T47D (cell line): Measurements from ENCODE around the gene ARL3.

ENCODE experiments used
- DNase-seq, 2 experiments: peaks; one replicate each; pipeline versions ENCODE4 v3.0.0 to v3.0.0-alpha.2; 2011 to 2012; ENCODE audit warnings: low read depth in 1 of 2, low spot score in 1 of 2
- JUND ChIP-seq: IDR thresholded peaks from 2 replicates; pipeline ENCODE4 v1.6.1; 2012; ENCODE audit warnings: low read depth
- in situ Hi-C: cut with HindIII; loops from 2 replicates; pipeline ENCODE4 v1.10.0; 2016; ENCODE audit warnings: low sequenced_read_pairs, low pct_unique_long_range_greater_than_20kb

The ARL3 gene

DNA sequence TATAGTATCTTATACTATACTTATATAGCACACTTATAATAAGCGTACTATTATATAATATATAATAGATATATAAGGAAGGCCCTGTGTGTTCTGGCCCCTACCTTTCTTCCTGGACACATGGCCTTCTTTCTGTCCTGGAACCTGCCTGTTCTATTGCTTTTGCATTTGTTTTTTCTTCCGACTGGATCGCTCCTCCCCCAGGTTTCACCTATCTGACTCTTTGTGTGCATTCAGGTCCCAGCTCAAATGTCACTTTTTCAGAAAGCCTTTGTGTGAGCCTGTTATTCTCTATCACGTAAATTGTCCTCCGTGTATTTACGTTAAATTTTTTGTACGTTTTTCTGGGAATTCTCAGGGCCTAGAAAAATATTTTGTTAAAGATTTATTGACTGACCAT is 72.8 kb downstream of the ARL3 start:
- in situ Hi-C loops = no loop called here
- no peak for DNase-seq
- TF ChIP-seq JUND = no peak

GRCh38 chr10:102639537-102639936 is 74.7 kb downstream of the ARL3 start:
- no peak for TF ChIP-seq JUND
- in situ Hi-C loops = no loop called here
- no peak for DNase-seq

- TF ChIP-seq JUND = no peak
- in situ Hi-C loops = no loop called here
- DNase-seq = no peak
Observed at GRCh38 chr10:102635377-102635776, 78.8 kb downstream of the ARL3 start.

GRCh38 chr10:102634686-102635085 is 79.5 kb downstream of the ARL3 start:
- DNase-seq = peak in 1 of 2 experiments; percentile 77
- in situ Hi-C loops = no loop called here
- TF ChIP-seq JUND = no peak; the same call in 1 of the 2 replicates

DNA sequence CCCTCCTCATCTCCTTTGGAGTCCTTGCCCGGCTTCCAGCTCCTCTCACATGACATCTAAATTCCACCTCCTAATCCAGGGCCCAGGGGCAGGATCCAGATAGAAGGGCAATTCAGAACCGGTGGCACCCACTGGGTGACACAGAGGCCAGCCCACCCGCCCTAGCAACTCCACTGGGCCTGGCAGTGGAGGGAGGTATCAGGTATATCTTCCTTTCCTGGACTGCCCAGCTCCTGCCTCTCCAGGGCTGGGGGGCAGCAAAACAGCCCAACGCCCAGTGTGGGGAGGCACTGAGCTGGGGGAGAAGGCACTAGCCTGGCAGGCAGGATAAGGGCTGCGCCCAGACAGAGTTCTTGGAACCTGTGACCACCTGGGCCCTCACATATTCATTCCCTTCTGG is 80.3 kb downstream of the ARL3 start:
- TF ChIP-seq JUND = no peak

GRCh38 chr10:102633287-102633686 is 80.9 kb downstream of the ARL3 start:
- in situ Hi-C loops = no loop called here
- no peak for DNase-seq

More for the DNA sequence above, 80.3 kb downstream of the ARL3 start:
- DNase-seq = no peak
- in situ Hi-C loops = no loop called here

DNA sequence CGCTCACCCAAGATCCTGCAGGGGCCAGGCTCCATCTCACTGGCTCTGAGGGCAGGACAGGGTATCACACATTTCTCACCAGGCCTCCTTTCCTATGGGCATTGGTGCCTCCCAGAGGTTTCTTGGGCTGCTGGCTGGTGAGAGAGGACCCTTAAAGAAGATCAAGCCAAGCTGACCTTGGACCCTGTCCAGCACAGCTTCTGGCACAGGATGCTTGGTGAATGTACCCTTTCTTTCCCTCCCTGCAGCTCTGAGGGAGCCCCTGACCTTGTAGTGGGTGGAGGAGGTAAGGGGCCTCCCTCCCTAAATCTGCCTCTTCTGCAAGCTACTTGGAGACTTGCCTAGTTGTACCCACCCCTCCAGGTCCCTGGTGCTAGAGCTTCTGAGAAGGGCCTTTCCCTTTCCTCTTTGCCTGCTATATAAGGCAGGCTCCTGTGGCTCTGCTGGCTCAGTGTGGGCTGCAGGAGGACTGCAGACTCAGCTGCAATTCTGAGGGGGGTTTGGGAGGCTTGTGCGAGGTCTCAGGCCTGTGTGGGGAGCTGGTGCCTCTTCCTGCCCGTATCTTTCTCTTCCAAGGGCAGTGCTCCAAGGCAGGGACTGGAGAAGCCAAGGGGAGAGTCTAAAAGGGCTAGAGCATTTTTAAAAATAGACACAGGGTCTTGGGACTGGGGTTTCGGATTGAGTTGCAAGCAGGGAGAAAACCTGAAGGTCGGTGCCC is 81.6 kb downstream of the ARL3 start:
- DNase-seq = no peak
- in situ Hi-C loops = no loop called here
- no peak for TF ChIP-seq JUND

More at GRCh38 chr10:102633287-102633686, 80.9 kb downstream of the ARL3 start:
- TF ChIP-seq JUND = no peak

- no peak for DNase-seq
- in situ Hi-C loops = no loop called here
- TF ChIP-seq JUND = no peak
Observed at GRCh38 chr10:102631525-102632393, 82.4 kb downstream of the ARL3 start.

DNA sequence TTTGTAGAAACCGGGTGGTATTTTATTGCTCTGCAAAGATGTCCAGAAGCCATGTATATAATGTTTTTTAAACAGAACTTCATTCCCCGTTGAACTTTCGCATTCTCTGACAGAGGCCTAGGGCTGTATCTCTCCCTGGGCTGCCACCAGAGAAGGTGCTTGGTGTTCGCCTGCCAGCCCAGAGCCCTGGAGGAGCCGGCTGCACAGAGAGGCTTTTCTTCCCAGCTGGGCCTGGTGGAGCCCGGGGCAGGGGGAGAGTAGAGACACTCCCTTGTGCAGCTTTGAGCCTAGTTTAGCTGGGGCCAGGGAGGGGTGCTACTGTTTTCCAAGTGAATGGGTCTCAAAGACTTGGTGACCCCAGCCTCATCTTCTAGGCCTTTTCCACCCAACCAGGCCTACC is 83.5 kb downstream of the ARL3 start:
- in situ Hi-C loops = no loop called here
- no peak for TF ChIP-seq JUND
- no peak for DNase-seq

DNA sequence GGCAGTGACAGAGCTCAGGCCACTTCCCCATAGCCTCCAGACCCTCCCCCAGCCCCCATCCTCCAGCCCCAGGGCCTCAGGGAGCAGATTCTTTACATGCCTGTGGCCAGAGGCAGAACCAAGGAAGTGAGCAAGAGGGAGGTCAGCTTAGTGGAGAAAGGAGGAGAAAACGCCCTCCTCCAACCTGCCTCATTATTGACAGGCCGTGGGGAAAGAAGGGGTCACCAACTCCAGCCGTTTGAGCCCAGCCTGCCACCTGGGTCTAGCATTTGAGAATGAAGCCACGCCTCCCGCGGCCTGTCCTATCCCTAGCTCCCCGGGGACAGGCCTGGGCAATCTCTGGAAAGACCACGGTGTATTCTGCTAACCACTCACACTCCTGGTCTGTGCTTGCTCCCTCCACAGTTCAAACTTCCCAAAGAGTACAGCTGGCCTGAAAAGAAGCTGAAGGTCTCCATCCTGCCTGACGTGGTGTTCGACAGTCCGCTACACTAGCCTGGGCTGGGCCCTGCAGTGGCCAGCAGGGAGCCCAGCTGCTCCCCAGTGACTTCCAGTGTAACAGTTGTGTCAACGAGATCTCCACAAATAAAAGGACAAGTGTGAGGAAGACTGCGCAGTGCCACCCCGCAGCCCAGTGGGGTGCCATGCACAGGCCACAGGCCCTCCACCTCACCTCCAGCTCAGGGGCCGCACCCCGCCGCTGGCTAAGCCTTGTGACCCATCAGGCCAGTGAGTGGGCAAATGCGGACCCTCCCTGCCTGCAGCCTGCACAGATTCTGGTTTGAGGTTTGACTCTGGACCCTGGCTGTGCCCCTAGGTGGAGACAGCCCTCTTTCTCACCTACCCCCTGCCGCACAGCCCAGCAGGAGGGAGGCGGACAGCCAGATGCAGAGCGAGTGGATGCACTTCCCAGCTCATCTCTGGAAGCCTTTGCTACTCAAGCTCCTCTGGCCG is 84.3 kb downstream of the ARL3 start:
- peak in 1 of 2 experiments; percentile 92 for DNase-seq
- in situ Hi-C loops = no loop called here
- TF ChIP-seq JUND = no peak

DNA sequence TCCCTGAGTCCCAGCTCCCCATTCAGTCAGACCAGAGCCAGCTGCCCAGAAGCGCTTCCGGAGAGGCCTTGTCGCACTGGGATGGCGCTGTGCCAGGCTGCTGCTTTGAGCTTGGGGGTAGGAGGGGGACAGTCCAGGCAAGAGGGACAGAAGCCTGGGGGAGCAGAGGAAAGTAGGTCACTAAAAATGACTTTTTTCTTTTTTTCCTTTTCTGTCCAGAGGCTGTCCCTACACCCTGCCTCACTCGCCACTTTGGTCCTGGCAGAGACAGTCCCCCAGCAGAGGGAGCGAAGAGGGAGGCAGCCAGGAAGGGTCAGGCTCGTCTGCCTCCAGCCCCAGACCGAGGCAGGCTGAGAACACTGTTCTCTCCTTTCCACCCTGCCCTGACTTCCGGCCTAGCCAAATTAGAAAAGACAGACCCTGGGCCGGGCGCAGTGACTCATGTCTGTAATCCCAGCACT is 85.7 kb downstream of the ARL3 start:
- in situ Hi-C loops = no loop called here
- peak in 1 of 2 experiments; percentile 35 for DNase-seq
- no peak for TF ChIP-seq JUND

DNA sequence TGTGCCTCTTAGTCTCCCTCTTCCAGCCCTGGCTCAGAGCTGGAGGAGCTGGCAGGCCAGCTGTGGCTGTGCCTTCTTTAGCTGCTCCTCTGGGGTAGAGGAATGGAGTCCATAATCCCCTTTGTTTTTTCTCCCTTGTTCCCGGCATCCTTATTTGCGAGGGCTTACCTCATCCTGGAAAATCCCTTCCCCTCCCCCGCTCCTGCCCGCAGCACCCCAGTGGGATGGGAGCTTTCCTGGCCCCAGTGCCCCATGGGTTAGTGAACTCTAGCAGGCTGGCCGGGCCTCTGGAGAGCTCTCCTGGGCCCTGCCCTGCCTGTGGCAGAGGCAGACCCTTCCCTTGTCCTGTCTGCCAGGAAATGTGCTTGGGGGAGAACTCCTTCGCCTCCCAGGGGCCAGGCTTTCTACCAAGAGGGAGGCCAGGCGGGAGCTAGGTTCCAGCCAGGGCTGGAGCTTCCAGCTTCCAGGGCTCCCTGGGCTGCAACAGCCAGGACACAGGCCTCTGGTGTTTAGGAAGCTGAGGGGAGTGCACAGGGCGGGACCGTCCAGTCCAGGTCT is 86.4 kb downstream of the ARL3 start:
- TF ChIP-seq JUND = no peak
- in situ Hi-C loops = no loop called here
- no peak for DNase-seq
